CD4-positive, alpha-beta T cell treated with Interleukin-1 beta for 1 hour (primary cell): Measurements from ENCODE around the gene DPYSL5.

Source experiments
- DNase-seq, 2 donors: peaks; one replicate each; pipeline ENCODE4 v3.0.0-alpha.2; 2020 to 2022

Gene DPYSL5

GRCh38 chr2:26936855-26937254 lies 88.9 kb downstream of the DPYSL5 start:
- DNase-seq: no peak

GRCh38 chr2:26938399-26939118 lies 90.6 kb downstream of the DPYSL5 start:
- DNase-seq: no peak

- no peak for DNase-seq
Observed at GRCh38 chr2:26940001-26940400, 92.1 kb downstream of the DPYSL5 start.

- DNase-seq: no peak
Observed at GRCh38 chr2:26941486-26941885, 93.6 kb downstream of the DPYSL5 start.

- DNase-seq: peak; percentile 49 to 55
Observed at GRCh38 chr2:26942543-26943295, 94.8 kb downstream of the DPYSL5 start.

GRCh38 chr2:26945991-26946750 lies 98.2 kb downstream of the DPYSL5 start:
- no peak for DNase-seq

- DNase-seq: no peak
Observed at GRCh38 chr2:26946841-26947784, 99.2 kb downstream of the DPYSL5 start.

GRCh38 chr2:26948800-26949199 lies 100.9 kb downstream of the DPYSL5 start:
- no peak for DNase-seq

GRCh38 chr2:26950246-26950645 lies 102.3 kb downstream of the DPYSL5 start:
- DNase-seq: no peak

- DNase-seq: no peak
Observed at GRCh38 chr2:26951236-26951635, 103.3 kb downstream of the DPYSL5 start.

GRCh38 chr2:26952374-26952773 lies 104.4 kb downstream of the DPYSL5 start:
- DNase-seq: no peak

- no peak for DNase-seq
Observed at GRCh38 chr2:26954135-26954534, 106.2 kb downstream of the DPYSL5 start.

GRCh38 chr2:26957041-26957440 lies 109.1 kb downstream of the DPYSL5 start:
- no peak for DNase-seq

- no peak for DNase-seq
Observed at GRCh38 chr2:26957534-26957933, 109.6 kb downstream of the DPYSL5 start.

GRCh38 chr2:26959331-26959730 lies 111.4 kb downstream of the DPYSL5 start:
- DNase-seq: no peak

- no peak for DNase-seq
Observed at GRCh38 chr2:26964446-26965130, 116.7 kb downstream of the DPYSL5 start.

- DNase-seq: no peak
Observed at GRCh38 chr2:26968001-26968400, 120.1 kb downstream of the DPYSL5 start.

- DNase-seq: no peak
Observed at GRCh38 chr2:26969077-26969844, 121.3 kb downstream of the DPYSL5 start.

- DNase-seq: peak; percentile 89 to 91
Observed at GRCh38 chr2:26970244-26970927, 122.5 kb downstream of the DPYSL5 start, which contains the start of gene MAPRE3. Gene MAPRE3, plus strand, starts transcription at chr2:26970637. Its CDS starts 51,582 bp downstream, at chr2:27022219.

- peak in 1 of 2 donors; percentile 11 for DNase-seq
Observed at GRCh38 chr2:26970928-26971627, 123.1 kb downstream of the DPYSL5 start.
